ENCODE measurements around the gene AURKAIP1. TPM values are rescaled to one million over a fixed set of nuclear protein-coding genes. Genes with fewer than 3 reads are reported as not detected.

Gene AURKAIP1
- total RNA-seq, 4 donors from 2014 or later, result 55.8 to 106 (median 86.1) TPM

DNA sequence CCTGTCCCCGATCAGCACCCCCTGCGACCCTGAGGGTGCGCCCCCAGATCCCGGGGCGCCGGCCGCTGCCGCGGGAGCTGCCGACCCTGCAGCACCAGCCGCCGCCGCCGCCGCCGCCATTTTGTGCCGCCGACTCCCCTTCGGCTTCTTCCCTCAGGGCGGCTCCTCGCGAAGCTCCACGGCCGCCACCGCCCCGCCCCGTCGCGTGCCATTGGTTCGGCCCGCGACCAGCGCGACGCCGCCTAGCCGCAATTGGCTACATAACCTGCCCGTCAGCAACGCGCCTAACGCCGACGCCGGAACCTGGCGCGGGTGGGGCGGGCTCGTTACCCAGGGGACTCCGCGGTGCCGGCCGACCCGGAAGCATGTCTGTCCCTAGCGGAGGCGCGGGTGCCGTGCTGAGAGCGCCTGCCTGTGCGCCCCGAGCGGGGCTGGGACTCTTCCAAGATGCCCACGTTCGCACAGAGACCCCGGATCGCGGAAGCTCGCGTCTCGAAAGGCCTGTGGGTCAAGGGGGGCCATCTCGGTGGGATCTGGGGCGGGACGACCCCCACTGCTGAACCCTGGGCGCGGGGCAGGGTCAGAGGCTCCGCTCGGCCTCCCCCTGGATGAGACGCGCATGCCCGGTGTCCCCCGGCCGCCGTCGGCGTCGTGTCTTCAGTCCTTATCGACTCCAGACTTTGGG, 24.3 kb upstream of the AURKAIP1 start, which contains the start of gene CCNL2:
Gene CCNL2 (minus strand): TSS at position 149 of the 685 bp plus-strand sequence. CDS start 29 bp downstream, at position 120.
- under 1% methylated on average over 65 of the region's 86 CpGs for WGBS
- H3K36me3 ChIP-seq, result peaks cover 69% of the 10 kb centered on the region
- no peaks in the 10 kb centered on the region for H3K9me3 ChIP-seq
- peak within 1 kb of the TSS; percentile 57 for H3K4me3 ChIP-seq
- peaks cover 43% of the 10 kb centered on the region for H3K4me1 ChIP-seq
- H3K27me3 ChIP-seq, result no peaks in the 10 kb centered on the region
- H3K27ac ChIP-seq, result peak within 1 kb of the TSS; percentile 83
- DNase-seq (ENCODE audit: low spot score in 2 of 2), result peak; percentile 99
- TF ChIP-seq POLR2AphosphoS5 (IDR thresholded peaks at IDR 0.05), result peak; percentile 76 to 93 (median 79)
- TF ChIP-seq, protein P1, sequence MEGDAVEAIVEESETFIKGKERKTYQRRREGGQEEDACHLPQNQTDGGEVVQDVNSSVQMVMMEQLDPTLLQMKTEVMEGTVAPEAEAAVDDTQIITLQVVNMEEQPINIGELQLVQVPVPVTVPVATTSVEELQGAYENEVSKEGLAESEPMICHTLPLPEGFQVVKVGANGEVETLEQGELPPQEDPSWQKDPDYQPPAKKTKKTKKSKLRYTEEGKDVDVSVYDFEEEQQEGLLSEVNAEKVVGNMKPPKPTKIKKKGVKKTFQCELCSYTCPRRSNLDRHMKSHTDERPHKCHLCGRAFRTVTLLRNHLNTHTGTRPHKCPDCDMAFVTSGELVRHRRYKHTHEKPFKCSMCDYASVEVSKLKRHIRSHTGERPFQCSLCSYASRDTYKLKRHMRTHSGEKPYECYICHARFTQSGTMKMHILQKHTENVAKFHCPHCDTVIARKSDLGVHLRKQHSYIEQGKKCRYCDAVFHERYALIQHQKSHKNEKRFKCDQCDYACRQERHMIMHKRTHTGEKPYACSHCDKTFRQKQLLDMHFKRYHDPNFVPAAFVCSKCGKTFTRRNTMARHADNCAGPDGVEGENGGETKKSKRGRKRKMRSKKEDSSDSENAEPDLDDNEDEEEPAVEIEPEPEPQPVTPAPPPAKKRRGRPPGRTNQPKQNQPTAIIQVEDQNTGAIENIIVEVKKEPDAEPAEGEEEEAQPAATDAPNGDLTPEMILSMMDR (IDR thresholded peaks at IDR 0.05), result peak; percentile 69 to 75
- no peak for TF ChIP-seq EP300 (IDR thresholded peaks at IDR 0.05)
- peak in 1 of 2 donors; percentile 59 for TF ChIP-seq POLR2A (IDR thresholded peaks at IDR 0.05)

DNA sequence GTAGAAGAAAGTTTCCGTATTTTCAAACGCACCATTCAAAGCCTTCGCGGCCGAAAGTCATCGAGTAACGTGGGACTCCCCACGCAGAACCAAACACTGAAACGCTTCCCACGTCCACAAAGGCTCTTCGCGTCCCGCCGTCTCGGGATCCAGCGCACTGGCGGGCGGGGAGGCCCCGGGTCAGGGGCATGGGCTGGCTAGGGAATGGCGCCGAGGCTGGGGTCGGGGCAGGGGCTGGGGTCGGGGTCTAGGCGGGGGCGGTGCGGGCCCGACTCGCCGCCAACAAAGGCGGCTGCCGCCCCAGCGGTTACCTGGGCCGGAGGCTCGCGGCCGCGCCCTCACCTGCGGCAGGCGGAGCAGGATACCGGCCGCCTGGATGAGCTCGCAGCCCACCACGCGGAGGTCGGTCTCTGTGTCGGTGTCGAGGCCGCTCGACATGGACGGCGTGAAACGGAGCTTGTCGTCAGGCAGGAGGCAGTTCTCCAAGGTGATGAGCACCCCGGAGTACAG, 23.7 kb upstream of the AURKAIP1 start:
- TF ChIP-seq POLR2AphosphoS5 (IDR thresholded peaks at IDR 0.05) (no peak), EP300 (IDR thresholded peaks at IDR 0.05) (no peak), POLR2A (IDR thresholded peaks at IDR 0.05) (no peak)
- TF ChIP-seq, protein P1 (IDR thresholded peaks at IDR 0.05), result no peak
- Histone ChIP-seq H3K27me3 (no peaks in the 10 kb centered on the region), H3K36me3 (peaks cover 69% of the 10 kb centered on the region), H3K27ac (peak overlapping the region; percentile 71), H3K4me1 (peaks cover 43% of the 10 kb centered on the region), H3K4me3 (peak overlapping the region; percentile 57), H3K9me3 (no peaks in the 10 kb centered on the region)
- no peak for DNase-seq (ENCODE audit: low spot score in 2 of 2)
- WGBS, result 0% methylated on average over 11 of the region's 54 CpGs

DNA sequence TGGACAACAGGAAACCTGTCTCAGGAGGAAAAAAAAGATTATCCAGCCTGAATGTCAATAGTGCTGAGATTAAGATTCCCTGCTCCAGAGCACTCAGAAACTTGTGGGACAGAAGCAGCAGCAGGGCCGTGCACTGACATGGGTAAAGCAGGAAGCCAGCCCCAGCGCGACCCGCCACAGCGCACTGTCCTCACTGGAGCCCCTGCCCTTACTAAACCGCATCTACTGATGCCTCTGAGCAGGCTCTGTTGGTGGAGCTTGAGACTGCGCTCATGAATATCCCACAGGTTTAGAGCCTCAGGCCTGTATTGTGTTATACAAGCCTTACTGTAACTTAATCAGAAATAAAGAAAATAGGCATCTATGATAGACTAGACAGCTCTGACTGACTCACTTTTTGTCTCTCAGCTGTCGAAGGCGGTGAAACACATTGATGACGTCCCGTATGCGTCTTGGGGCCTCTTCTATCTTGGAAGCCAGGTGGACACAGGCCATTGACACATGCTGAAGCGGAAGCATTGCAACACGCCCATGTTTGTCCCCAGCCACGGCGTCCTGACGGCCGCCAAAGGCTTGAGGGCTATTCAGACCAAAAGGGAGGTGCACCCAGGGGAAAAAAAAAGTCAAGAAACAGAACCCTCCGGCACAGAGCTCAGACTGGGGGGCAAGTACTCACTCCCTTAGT, 23.0 kb upstream of the AURKAIP1 start:
- TF ChIP-seq EP300 (IDR thresholded peaks at IDR 0.05), result no peak
- TF ChIP-seq, protein P1 (IDR thresholded peaks at IDR 0.05), result no peak
- TF ChIP-seq POLR2A (IDR thresholded peaks at IDR 0.05), result no peak
- TF ChIP-seq POLR2AphosphoS5 (IDR thresholded peaks at IDR 0.05), result no peak

DNA sequence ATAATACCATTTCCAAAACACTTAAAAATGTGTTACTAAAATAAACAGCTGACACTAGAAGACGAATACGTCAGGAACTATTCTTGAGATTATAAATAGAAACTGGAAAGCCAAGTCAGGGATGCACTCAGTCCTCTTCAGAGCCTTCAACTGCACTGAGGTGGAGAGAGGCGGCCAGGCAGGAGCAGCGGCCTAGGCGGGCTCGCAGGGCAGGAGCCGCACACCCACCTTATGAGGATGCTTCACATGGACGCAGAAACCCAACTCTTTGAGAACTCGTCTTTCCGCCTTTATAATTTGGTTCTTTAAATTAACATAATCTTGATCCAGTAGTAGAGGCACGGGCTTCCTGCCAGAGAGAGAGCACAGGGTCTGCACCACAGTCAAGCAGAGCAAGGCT, 20.2 kb upstream of the AURKAIP1 start:
- 88% methylated on average over 11 of the region's 11 CpGs for WGBS
- Histone ChIP-seq H3K27ac (no peak overlapping the region), H3K4me3 (no peak overlapping the region), H3K9me3 (no peaks in the 10 kb centered on the region), H3K27me3 (no peaks in the 10 kb centered on the region), H3K36me3 (peaks cover 72% of the 10 kb centered on the region), H3K4me1 (peaks cover 25% of the 10 kb centered on the region)
- no peak for TF ChIP-seq POLR2A (IDR thresholded peaks at IDR 0.05)
- TF ChIP-seq, protein P1 (IDR thresholded peaks at IDR 0.05), result no peak
- TF ChIP-seq POLR2AphosphoS5 (IDR thresholded peaks at IDR 0.05), result no peak
- no peak for TF ChIP-seq EP300 (IDR thresholded peaks at IDR 0.05)
- no peak for DNase-seq (ENCODE audit: low spot score in 2 of 2)

More for the DNA sequence above, 23.0 kb upstream of the AURKAIP1 start:
- Histone ChIP-seq H3K9me3 (no peaks in the 10 kb centered on the region), H3K4me3 (peak overlapping the region; percentile 57), H3K27me3 (no peaks in the 10 kb centered on the region), H3K27ac (no peak overlapping the region), H3K36me3 (peaks cover 69% of the 10 kb centered on the region), H3K4me1 (peaks cover 43% of the 10 kb centered on the region)
- WGBS, result 55% methylated on average over 18 of the region's 19 CpGs
- no peak for DNase-seq (ENCODE audit: low spot score in 2 of 2)

DNA sequence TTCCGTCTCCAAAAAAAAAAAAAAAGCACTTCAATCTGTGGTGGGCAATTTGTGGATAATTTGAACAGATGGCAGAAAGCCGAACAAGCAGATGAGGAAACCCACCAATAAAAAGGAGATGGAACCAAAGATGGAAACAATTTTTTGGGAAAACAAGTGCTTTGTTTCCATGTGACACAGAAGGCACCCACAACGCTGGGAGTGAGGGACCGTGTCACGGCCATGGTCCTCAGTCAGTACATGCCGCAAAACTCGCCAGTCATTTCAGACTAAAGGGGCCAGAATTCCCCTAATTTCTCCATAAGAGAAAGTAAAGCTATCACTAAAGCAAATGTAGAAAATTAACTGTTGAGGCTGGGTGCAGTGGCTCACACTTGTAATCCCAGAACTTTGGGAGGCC, 19.1 kb upstream of the AURKAIP1 start:
- no peak for DNase-seq (ENCODE audit: low spot score in 2 of 2)
- TF ChIP-seq, protein P1 (IDR thresholded peaks at IDR 0.05), result no peak
- TF ChIP-seq POLR2A (IDR thresholded peaks at IDR 0.05) (no peak), EP300 (IDR thresholded peaks at IDR 0.05) (no peak), POLR2AphosphoS5 (IDR thresholded peaks at IDR 0.05) (no peak)
- Histone ChIP-seq H3K36me3 (peaks cover 83% of the 10 kb centered on the region), H3K27me3 (no peaks in the 10 kb centered on the region), H3K27ac (no peak overlapping the region), H3K9me3 (no peaks in the 10 kb centered on the region), H3K4me3 (no peak overlapping the region), H3K4me1 (peaks cover 19% of the 10 kb centered on the region)
- 88% methylated on average over 7 of the region's 7 CpGs for WGBS

All from suprapubic skin (tissue), 4 donors.